GM12864 (cell line): ENCODE results near the gene CAPN15.
A peak's percentile ranks its signal among the peaks of the same experiment; 100 is the strongest.
"Not testable (repeated sequence)": the region's sequence is repeated elsewhere in the genome, so short reads cannot be mapped to it uniquely, and the experiment has no call there.

Source experiments
- DNase-seq: peaks from one replicate; pipeline ENCODE4 v3.0.0-alpha.2; 2011; ENCODE audit warnings: low read depth
- H3K4me3 ChIP-seq: 2 replicates; pipeline ENCODE4 v1.5.1; 2011; ENCODE audit warnings: mild to moderate bottlenecking, low read depth, low read length, control low read depth
- CTCF ChIP-seq: IDR thresholded peaks from 2 replicates; pipeline ENCODE4 v1.5.1; 2011; ENCODE audit warnings: low read depth, mild to moderate bottlenecking, moderate library complexity, low read length, control low read depth, inconsistent platforms; ENCODE audit errors: missing control alignments

Gene CAPN15

GRCh38 chr16:527015-527903, at the start of gene CAPN15:
TSS of gene CAPN15 (plus strand) at chr16:527712. CDS start at chr16:546839, 19,127 bp downstream.
- DNase-seq, result peak; percentile 38
- H3K4me3 ChIP-seq, result peak within 1 kb of the TSS; percentile 91
- no peak for TF ChIP-seq CTCF

- H3K4me3 ChIP-seq, DNase-seq: not testable (repeated sequence)
Measured at GRCh38 chr16:478287-478686, 49.2 kb upstream of the CAPN15 start.

- TF ChIP-seq CTCF, result no peak
- DNase-seq, result no peak
- H3K4me3 ChIP-seq, result no peak overlapping the region
Measured at GRCh38 chr16:482468-483185, 44.9 kb upstream of the CAPN15 start.

- no peak for DNase-seq
- TF ChIP-seq CTCF, result no peak
Measured at GRCh38 chr16:483341-484075, 44.0 kb upstream of the CAPN15 start.

DNA sequence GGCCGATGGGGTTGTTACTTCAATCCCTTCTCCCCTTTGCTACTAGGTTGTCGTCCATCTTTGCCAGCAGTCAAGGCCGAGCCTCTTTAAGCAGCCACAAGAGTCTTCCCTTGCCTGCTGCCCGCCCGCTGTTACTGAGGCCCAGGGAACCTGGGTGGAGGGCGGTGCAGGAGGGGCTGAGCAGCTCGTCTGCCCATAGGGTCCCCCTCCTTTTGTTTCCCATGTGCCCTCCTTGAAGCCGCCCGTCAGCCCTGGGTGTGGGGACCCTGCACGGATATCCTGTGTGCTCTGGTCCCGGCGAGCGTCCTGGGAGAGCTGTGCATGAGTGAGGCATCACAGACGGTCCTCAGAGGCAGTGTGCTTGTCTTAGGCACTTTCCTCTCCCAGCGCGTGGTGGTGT, 37.9 kb upstream of the CAPN15 start:
- no peak overlapping the region for H3K4me3 ChIP-seq
- no peak for DNase-seq
- TF ChIP-seq CTCF, result no peak

More at GRCh38 chr16:483341-484075, 44.0 kb upstream of the CAPN15 start:
- H3K4me3 ChIP-seq, result no peak overlapping the region

GRCh38 chr16:490768-491167, 36.7 kb upstream of the CAPN15 start:
- H3K4me3 ChIP-seq, result no peak overlapping the region
- no peak for DNase-seq
- no peak for TF ChIP-seq CTCF

- peak overlapping the region; percentile 10 for H3K4me3 ChIP-seq
- DNase-seq, result no peak
- TF ChIP-seq CTCF, result no peak
Measured at GRCh38 chr16:491220-491919, 36.1 kb upstream of the CAPN15 start.
